Measurements from ENCODE around the gene PDIA6. TPM values are rescaled to one million over a fixed set of nuclear protein-coding genes. Genes with fewer than 3 reads are reported as not detected.

PDIA6 gene
- total and polyA plus RNA-seq, 2 donors (not counting 1 experiment from before 2014, with no cell fraction given), result 23.8 to 53.8 TPM

GRCh38 chr2:10820562-10820961 lies 8.0 kb upstream of the PDIA6 start:
- 80% methylated on average over 6 of the region's 8 CpGs for WGBS (ENCODE audit: insufficient coverage)
- H2AFZ ChIP-seq (ENCODE audit: insufficient read depth, low read depth, low read length, poor library complexity, severe bottlenecking), result no peak overlapping the region
- intact Hi-C loops (cut with micrococcal nuclease), result no loop called here
- ChIA-PET CTCF (interaction anchor here (1.1 kb wide), 1 partner anchor 12 kb away, joined by 4 read pairs; no protein-coding TSS in a partner anchor), POLR2A (no interaction called here)
- H3K79me2 ChIP-seq (ENCODE audit: control insufficient read depth, insufficient read depth, low read length), result no peaks in the 10 kb centered on the region
- H3K9ac ChIP-seq (ENCODE audit: low read length), result no peak overlapping the region
- H4K20me1 ChIP-seq (ENCODE audit: control insufficient read depth, insufficient read depth, low read length, poor library complexity, severe bottlenecking), result no peaks in the 10 kb centered on the region
- no peaks in the 10 kb centered on the region for H3K36me3 ChIP-seq (replicated peaks in 1 of 2; ENCODE audit: control extremely low read depth in 1 of 2, control insufficient read depth in 1 of 2, extremely low read depth in 1 of 2, insufficient read depth in 2 of 2, low read length in 1 of 2)
- Mint-ChIP-seq H3K4me3 (no peak overlapping the region), H3K27ac (no peak overlapping the region), H3K27me3 (peaks cover 32% of the 10 kb centered on the region), H3K4me1 (no peaks in the 10 kb centered on the region), H3K9me3 (ENCODE audit: insufficient read depth) (no peaks in the 10 kb centered on the region)
- TF ChIP-seq CTCF (IDR thresholded peaks at IDR 0.05), result no peak
- no peak for TF ChIP-seq EZH2 (IDR thresholded peaks at IDR 0.05; ENCODE audit: borderline replicate concordance, insufficient read depth, low read depth, low read length, poor library complexity, severe bottlenecking)
- no peaks in the 10 kb centered on the region for H3K4me1 ChIP-seq (ENCODE audit: control insufficient read depth in 2 of 2, insufficient read depth in 2 of 2, low read length in 2 of 2)
- ATAC-seq (ENCODE audit: low read depth) (no peak), DNase-seq (no peak)
- H3K27ac ChIP-seq (ENCODE audit: low read length in 2 of 2), result no peak overlapping the region
- no peak overlapping the region for H3K4me3 ChIP-seq (ENCODE audit: control extremely low read depth in 1 of 5, extremely low read depth in 1 of 5, insufficient read depth in 1 of 5, low read depth in 2 of 5, low read length in 4 of 5)
- no peak overlapping the region for H3K4me2 ChIP-seq (replicated peaks; ENCODE audit: low read depth, low read length, poor library complexity, severe bottlenecking)
- H3K9me3 ChIP-seq (ENCODE audit: control extremely low read depth in 1 of 3, control insufficient read depth in 2 of 3, insufficient read depth in 1 of 3, low read length in 2 of 3), result no peaks in the 10 kb centered on the region
- peaks cover 0 to 16% (median 10%) of the 10 kb centered on the region in 4 experiments for H3K27me3 ChIP-seq (replicated peaks in 1 of 4; ENCODE audit: control extremely low read depth in 1 of 4, control insufficient read depth in 3 of 4, insufficient read depth in 4 of 4, low read length in 3 of 4)

GRCh38 chr2:10819714-10820314 lies 7.2 kb upstream of the PDIA6 start:
- Histone ChIP-seq H3K36me3 (replicated peaks in 1 of 2; ENCODE audit: control extremely low read depth in 1 of 2, control insufficient read depth in 1 of 2, extremely low read depth in 1 of 2, insufficient read depth in 2 of 2, low read length in 1 of 2) (no peaks in the 10 kb centered on the region), H3K4me3 (ENCODE audit: control extremely low read depth in 1 of 5, extremely low read depth in 1 of 5, insufficient read depth in 1 of 5, low read depth in 2 of 5, low read length in 4 of 5) (no peak overlapping the region), H3K9ac (ENCODE audit: low read length) (no peak overlapping the region), H3K79me2 (ENCODE audit: control insufficient read depth, insufficient read depth, low read length) (no peaks in the 10 kb centered on the region), H3K9me3 (ENCODE audit: control extremely low read depth in 1 of 3, control insufficient read depth in 2 of 3, insufficient read depth in 1 of 3, low read length in 2 of 3) (no peaks in the 10 kb centered on the region), H3K27me3 (replicated peaks in 1 of 4; ENCODE audit: control extremely low read depth in 1 of 4, control insufficient read depth in 3 of 4, insufficient read depth in 4 of 4, low read length in 3 of 4) (peaks cover 0 to 16% (median 10%) of the 10 kb centered on the region in 4 experiments), H3K4me2 (replicated peaks; ENCODE audit: low read depth, low read length, poor library complexity, severe bottlenecking) (no peak overlapping the region), H4K20me1 (ENCODE audit: control insufficient read depth, insufficient read depth, low read length, poor library complexity, severe bottlenecking) (no peaks in the 10 kb centered on the region), H3K27ac (ENCODE audit: low read length in 2 of 2) (no peak overlapping the region), H2AFZ (ENCODE audit: insufficient read depth, low read depth, low read length, poor library complexity, severe bottlenecking) (no peak overlapping the region), H3K4me1 (ENCODE audit: control insufficient read depth in 2 of 2, insufficient read depth in 2 of 2, low read length in 2 of 2) (no peaks in the 10 kb centered on the region)
- 96% methylated on average over 10 of the region's 12 CpGs for WGBS (ENCODE audit: insufficient coverage)
- DNase-seq (no peak), ATAC-seq (ENCODE audit: low read depth) (no peak)
- Mint-ChIP-seq H3K27ac (no peak overlapping the region), H3K27me3 (peaks cover 25% of the 10 kb centered on the region), H3K4me3 (no peak overlapping the region), H3K4me1 (no peaks in the 10 kb centered on the region), H3K9me3 (ENCODE audit: insufficient read depth) (no peaks in the 10 kb centered on the region)
- TF ChIP-seq CTCF (IDR thresholded peaks at IDR 0.05) (no peak), EZH2 (IDR thresholded peaks at IDR 0.05; ENCODE audit: borderline replicate concordance, insufficient read depth, low read depth, low read length, poor library complexity, severe bottlenecking) (no peak)
- intact Hi-C loops (cut with micrococcal nuclease), result loop anchor here (10.0 kb wide), 1 partner anchor 645 kb away; the partner anchor contains the start of gene E2F6
- CTCF ChIA-PET, result interaction anchor here (1.1 kb wide), 1 partner anchor 13 kb away, joined by 4 read pairs; no protein-coding TSS in a partner anchor
- POLR2A ChIA-PET, result no interaction called here

Measured in B cell (primary cell).